HUDEP-2 (cell line): Measurements from ENCODE around the gene SLC43A3.
A peak's percentile ranks its signal among the peaks of the same experiment; 100 is the strongest.

ENCODE experiments used
- DNase-seq, 76 experiments: peaks; one replicate each; lab custom pipeline; 2025; ENCODE audit not compliant: unreplicated experiment in 76 of 76; lab: John Stamatoyannopoulos, UW

Gene SLC43A3

DNA sequence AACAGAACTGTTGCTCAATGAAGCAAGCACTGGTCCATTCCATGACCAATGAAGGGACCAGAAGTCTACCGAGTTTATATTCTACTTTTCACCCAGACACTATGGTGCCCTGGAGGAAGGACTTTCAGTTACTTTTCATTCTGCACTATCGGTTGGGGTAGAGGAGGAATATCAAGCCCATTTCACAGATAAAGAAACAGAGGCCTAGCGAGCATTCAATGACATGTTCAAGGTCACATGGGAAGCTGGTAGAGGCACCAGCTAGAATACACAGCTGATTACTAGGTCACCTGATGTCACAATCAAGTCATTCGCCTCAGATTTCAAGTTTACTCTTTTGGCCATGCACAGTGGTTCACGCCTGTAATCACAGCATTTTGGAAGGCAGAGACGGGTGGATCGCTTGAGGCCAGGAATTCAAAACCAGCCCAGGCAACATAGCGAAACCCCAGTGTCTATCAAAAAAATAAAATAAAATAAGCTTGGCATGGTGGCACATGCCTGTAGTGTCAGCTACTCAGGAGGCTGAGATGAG lies 18.9 kb downstream of the SLC43A3 start:
- DNase-seq: no peak

DNA sequence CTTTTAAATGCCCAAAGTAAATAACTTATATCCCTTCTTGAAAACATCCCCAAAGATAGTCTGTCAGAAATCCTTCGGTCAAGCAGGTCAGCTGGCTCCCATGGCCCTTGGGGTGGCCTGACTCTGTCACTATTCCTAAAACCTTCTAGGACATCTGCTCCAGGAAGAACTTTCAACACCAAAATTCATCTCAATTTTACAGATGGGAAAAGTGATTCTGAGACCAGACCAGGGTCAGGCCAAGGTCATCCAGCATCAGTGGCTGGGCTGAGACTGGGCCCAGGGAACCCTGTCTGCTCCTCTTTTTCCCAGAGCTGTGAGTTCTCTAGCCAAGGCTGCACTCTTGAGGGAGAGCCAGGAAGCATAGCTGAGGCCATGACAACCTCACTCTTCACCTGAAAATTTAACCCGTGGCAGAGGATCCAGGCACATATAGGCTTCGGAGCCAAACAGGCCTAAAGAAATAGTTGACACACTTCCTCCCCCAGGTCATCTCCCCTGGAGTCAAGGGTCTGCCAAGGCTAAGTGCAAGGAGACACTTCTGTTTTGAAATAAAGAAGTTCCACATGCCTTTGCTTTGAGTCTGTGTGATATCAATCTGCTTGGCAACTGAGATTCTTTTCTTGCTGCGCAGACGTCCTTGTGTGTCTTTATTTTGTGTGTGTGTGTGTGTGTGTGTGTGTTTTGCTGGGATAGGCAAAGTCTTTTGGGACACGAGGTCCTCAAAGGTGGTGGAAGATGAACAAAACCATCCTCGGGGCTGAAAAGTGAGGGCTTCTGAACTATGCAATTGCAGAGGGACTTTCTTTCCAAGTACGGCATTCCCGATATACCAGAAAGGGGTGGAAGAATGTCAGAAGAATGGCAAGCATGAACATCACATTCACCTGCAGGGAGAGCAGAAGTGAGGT lies 19.7 kb downstream of the SLC43A3 start:
- DNase-seq: no peak

GRCh38 chr11:57406337-57406904 lies 20.5 kb downstream of the SLC43A3 start:
- DNase-seq: peak in 15 of 76 experiments; percentile 11 to 45 (median 27)

DNA sequence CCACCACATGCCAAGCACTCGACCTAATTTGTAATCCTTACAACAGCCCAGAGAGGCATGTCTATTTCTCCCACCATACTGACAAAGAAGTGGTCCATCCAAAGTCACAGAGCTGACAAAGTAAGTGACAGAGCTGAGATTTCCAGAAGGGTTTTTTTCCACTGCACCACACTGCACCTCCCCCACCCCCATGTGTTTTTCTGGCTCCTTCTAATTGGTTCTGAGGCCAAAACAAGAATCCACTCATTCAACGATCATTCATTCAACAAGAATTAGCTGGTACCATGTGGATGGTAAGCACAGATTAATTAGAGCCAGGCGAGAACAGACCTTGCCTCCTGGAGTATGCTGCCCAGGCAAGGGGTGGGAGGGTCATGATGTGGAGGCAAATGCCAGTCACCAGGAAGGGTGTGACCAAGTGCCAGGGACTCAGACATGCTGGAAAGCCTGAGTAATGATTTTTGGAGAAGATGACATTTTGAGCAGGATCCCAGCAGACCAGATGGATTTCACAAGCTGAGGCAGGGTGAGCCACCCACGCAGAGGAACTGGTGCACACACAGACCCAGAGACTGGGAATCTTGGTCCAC lies 21.6 kb downstream of the SLC43A3 start:
- DNase-seq: peak in 9 of 76 experiments; percentile 13 to 33 (median 19)

DNA sequence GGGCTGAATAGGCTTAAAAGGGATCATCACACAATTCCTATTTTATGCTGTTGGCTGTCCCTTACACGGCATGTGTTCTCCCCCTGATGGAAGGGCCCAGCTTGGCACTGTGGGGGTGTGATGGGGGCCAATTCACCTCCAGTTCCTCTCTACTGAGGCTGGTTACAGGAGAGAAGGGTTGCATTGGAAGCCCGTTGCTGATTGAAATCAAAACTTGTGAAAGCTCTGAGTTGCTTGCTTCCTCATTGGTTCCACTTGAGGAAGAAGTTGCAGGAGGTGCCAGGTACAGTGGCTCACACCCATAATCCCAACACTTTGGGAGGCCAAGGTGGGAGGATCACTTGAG lies 23.1 kb downstream of the SLC43A3 start:
- DNase-seq: no peak

DNA sequence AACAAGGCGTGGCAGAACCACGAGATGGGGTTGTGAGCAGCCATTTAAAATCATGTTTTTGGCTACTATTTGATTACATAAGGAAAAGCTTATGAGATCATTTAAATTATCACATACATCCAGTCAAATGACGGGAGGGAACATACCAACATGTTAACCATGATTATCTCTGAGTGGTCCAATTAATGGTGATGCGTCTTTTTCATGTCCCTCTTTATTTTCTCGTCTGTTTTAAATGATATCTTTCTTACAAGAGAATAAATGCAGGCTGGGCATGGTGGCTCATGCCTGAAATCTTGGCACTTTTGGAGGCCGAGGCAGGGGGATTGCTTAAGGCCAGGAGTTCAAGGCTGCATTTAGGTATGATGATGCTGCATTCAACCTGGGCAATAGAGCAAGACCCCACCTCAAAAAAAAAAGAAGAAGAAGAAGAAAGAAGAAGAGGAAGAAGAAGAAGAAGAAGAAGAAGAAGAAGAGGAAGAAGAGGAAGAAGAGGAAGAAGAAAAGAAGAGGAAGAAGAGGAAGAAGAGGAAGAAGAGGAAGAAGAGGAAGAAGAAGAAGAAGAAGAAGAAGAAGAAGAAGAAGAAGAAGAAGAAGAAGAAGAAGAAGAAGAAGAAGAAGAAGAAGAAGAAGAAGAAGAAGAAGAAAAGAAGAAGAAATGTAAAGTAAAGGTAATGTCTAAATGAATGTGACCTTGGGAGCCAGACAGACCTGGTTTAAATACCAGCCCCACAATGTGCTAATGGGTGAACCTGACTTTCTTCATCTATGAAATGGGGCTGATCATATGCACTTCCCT lies 23.7 kb downstream of the SLC43A3 start:
- DNase-seq: peak in 2 of 76 experiments; percentile 54 to 56

DNA sequence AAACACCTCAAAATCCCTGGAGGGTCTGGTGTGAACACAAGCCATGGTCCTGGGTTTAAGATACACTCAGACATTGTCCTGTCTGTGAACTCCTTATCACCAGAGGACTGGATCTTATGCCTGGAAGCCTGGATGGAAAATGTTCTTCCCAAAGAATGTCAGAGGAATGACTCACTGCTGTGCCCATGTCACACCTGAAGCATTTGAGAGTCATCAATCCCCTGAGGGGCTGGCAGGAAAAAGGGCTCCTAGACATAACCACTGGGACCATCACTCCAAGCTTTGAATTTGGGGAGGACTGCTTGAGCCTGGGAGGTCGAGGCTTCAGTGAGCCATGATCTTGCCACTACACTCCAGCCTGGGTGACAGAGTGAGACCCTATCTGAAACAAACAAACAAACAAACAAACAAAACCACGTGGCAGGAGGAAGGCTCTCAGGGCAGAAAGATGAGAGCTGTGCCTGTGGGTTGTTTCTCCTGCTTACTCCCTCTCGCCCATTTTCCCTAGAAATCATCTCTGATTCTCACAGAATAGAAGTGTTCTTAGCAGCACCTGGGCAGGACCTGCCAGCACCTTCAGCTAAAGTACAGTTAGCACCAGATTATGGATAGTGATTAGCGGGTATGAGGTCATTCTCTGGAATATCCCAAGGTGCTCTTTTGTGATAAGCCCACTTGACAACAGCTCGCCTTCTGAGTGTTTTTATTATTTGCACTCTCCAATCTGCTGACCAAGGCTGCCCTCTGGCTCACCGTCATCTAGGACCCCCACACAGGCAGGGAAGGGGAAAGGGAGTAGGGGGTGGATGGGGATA lies 24.5 kb downstream of the SLC43A3 start:
- peak in 39 of 76 experiments; percentile 14 to 76 (median 37) for DNase-seq

GRCh38 chr11:57399972-57400578 lies 26.8 kb downstream of the SLC43A3 start:
- no peak for DNase-seq

- no peak for DNase-seq
These were observed 27.7 kb downstream of the SLC43A3 start for GRCh38 chr11:57399221-57399620.

DNA sequence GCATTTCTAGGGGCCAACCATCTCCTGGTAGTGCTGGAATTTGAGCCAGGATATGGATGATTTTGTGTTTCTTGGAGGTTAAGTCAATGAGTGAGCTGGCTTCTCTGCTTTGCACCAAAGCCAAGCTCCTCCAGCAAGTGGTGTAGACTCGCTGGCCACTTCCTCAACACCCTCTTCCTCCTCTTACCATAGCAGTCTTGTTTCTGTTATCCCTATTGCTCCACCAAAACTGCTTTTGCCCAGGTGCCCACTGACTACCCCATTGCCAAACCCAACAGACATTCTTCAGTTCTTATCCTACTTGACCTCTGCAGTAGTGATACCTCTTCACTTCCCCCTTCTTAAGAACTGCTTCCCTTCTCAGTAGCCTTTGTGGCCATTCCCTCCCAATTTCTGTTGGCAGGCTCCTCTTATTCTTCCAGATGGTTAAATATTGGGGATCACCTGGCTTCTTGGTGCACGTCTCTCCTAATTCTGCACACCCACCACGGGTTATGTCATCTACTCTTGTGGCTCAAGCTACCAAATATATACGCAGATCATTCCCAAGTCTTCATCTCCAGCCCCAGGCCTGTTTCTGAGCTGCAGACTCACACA lies 29.4 kb downstream of the SLC43A3 start:
- DNase-seq: no peak

GRCh38 chr11:57396744-57397143 lies 30.2 kb downstream of the SLC43A3 start:
- no peak for DNase-seq

DNA sequence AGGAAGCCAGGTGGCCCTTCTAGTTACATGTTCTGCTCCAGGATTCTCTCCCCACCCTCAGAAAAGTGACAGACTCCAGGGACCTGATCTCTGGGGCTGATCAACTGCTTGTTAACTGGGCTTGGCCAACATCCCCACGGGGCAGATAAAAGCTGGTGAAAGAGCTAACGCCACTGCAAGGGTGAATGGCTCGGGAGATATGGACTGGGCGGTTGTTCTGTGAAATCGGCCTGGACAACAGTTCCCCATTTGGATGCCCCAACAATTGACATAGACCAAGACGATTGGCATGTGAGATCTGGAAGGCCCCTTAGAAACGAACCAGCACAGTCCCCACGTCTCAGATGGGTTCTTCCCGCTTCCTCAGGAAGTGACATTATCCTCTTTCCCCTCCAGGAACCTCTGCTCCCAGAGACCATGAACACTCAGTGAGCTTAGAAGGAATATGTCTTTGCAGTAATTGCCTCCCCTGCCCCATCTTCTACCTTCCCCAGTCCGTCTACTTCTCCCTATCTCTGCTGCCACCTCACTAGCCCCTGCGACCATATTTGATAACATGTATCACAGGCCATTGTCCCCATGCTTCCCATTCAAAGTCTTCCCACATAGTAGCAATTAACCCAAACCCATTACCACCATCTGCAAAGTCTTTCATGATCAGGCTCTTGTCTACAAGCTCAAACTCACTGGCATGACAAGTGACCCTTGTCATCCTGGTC lies 30.9 kb downstream of the SLC43A3 start:
- peak in 74 of 76 experiments; percentile 66 to 96 (median 89) for DNase-seq

DNA sequence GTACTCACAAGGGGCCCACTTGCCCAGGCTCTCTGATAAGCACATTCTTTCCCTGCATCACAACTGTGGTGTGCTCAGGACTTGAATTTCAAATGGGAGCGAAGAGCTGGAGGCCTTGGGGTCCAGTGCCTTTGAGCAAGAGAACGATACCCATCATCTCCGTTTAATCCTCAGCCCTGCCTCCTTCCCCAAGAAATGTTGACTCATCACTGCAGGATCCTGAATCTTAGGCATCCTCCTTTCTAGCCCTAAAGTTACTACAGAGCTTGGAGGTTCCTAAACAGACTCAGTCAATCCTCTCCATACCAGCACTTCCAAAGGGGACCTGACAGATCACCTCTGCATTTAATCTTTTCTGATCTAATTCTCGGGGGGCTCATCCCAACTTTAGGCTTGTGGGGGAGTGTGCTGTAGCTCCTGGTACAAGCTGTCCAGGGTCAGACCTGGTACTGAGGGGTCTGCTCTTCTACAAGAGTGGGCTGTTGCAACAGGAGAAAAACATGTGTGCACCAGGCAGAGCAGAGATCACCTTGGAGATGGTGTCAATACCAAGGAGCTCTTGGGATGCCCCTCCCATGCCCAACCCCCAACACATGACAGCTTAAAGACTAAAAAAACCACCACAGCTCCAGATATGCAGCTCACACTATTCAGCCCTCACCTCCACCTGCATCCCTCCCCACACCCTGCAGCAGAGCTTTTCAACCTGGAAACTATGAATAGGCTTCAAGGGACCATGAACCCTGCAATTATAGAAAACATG lies 32.5 kb downstream of the SLC43A3 start:
- DNase-seq: peak in 8 of 76 experiments; percentile 7 to 32 (median 18)

DNA sequence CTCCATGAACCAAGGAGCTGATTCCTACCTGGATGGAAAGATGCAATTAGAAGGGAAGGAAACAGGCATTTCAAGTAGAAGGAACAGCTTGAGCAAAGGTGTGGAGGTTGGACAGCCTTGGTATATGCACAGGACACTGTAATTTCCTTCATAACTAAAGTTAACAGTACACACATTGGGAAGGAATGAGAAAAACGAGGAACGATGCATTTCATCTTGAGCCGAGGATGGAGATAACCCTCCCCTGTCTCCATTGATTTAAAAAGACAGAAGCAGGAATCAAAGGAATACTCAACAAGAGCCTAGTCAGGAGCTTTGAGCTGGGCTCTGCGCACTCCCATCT lies 34.2 kb downstream of the SLC43A3 start:
- no peak for DNase-seq

GRCh38 chr11:57392066-57392762 lies 34.7 kb downstream of the SLC43A3 start:
- peak in 51 of 76 experiments; percentile 13 to 77 (median 40) for DNase-seq

GRCh38 chr11:57391539-57391938 lies 35.4 kb downstream of the SLC43A3 start:
- DNase-seq: no peak

- no peak for DNase-seq
These were observed 35.8 kb downstream of the SLC43A3 start for GRCh38 chr11:57391111-57391510.
